Measurements from ENCODE around the gene ZMYND8.
"Not testable (repeated sequence)": the region's sequence is repeated elsewhere in the genome, so short reads cannot be mapped to it uniquely, and the experiment has no call there.

Gene ZMYND8

GRCh38 chr20:47265214-47265613, 91.3 kb downstream of the ZMYND8 start:
- no peak for DNase-seq (ENCODE audit: low read depth)

GRCh38 chr20:47264137-47264769, 92.2 kb downstream of the ZMYND8 start:
- DNase-seq (ENCODE audit: low read depth) = not testable (repeated sequence)

GRCh38 chr20:47263465-47264084, 92.9 kb downstream of the ZMYND8 start:
- no peak for DNase-seq (ENCODE audit: low read depth)

- no peak for DNase-seq (ENCODE audit: low read depth)
These were observed 93.4 kb downstream of the ZMYND8 start for GRCh38 chr20:47263080-47263464.

- DNase-seq (ENCODE audit: low read depth) = no peak
These were observed 94.0 kb downstream of the ZMYND8 start for GRCh38 chr20:47262365-47263013.

GRCh38 chr20:47262008-47262364, 94.5 kb downstream of the ZMYND8 start:
- no peak for DNase-seq (ENCODE audit: low read depth)

GRCh38 chr20:47261161-47261774, 95.2 kb downstream of the ZMYND8 start:
- DNase-seq (ENCODE audit: low read depth) = not testable (repeated sequence)

- not testable (repeated sequence) for DNase-seq (ENCODE audit: low read depth)
These were observed 95.9 kb downstream of the ZMYND8 start for GRCh38 chr20:47260540-47261126.

- no peak for DNase-seq (ENCODE audit: low read depth)
These were observed 97.5 kb downstream of the ZMYND8 start for GRCh38 chr20:47258745-47259695.

GRCh38 chr20:47257771-47258170, 98.7 kb downstream of the ZMYND8 start:
- no peak for DNase-seq (ENCODE audit: low read depth)

GRCh38 chr20:47257256-47257655, 99.2 kb downstream of the ZMYND8 start:
- DNase-seq (ENCODE audit: low read depth) = no peak

GRCh38 chr20:47256668-47257236, 99.7 kb downstream of the ZMYND8 start:
- no peak for DNase-seq (ENCODE audit: low read depth)

GRCh38 chr20:47253872-47254271, 102.6 kb downstream of the ZMYND8 start:
- no peak for DNase-seq (ENCODE audit: low read depth)

GRCh38 chr20:47252879-47253307, 103.6 kb downstream of the ZMYND8 start:
- DNase-seq (ENCODE audit: low read depth) = no peak

GRCh38 chr20:47251154-47252020, 105.1 kb downstream of the ZMYND8 start:
- DNase-seq (ENCODE audit: low read depth) = no peak

- no peak for DNase-seq (ENCODE audit: low read depth)
These were observed 106.1 kb downstream of the ZMYND8 start for GRCh38 chr20:47250360-47250759.

GRCh38 chr20:47249913-47250312, 106.6 kb downstream of the ZMYND8 start:
- no peak for DNase-seq (ENCODE audit: low read depth)

- no peak for DNase-seq (ENCODE audit: low read depth)
These were observed 108.0 kb downstream of the ZMYND8 start for GRCh38 chr20:47248448-47248966.

- no peak for DNase-seq (ENCODE audit: low read depth)
These were observed 108.5 kb downstream of the ZMYND8 start for GRCh38 chr20:47247972-47248371.
